K562 (cell line): ENCODE data around the gene PRR29. TPM values are rescaled to one million over a fixed set of nuclear protein-coding genes. Genes with fewer than 3 reads are reported as not detected.
A peak's percentile ranks its signal among the peaks of the same experiment; 100 is the strongest.

Experiments
- C11orf30 ChIP-seq: fragments of 450-650 bp; IDR thresholded peaks from 2 replicates; pipeline ENCODE4 v1.6.1; 2016; ENCODE audit warnings: low read depth, mild to moderate bottlenecking
- DMBX1 ChIP-seq: fragments of 250-450 bp; sonication (Bioruptor Pico); IDR thresholded peaks from 2 replicates; pipeline ENCODE4 v1.8.0; 2022; ENCODE audit warnings: inconsistent platforms, mild to moderate bottlenecking, moderate library complexity, borderline replicate concordance
- DNMT1 ChIP-seq: fragments of 450-650 bp; IDR thresholded peaks from 2 replicates; pipeline ENCODE4 v1.6.1; 2016; ENCODE audit warnings: antibody characterized with exemption, mild to moderate bottlenecking
- ETV6 ChIP-seq, 3 experiments: fragments of 150-350 bp in 1 of 3; sonication (generic) in 1 of 3; formaldehyde crosslinking in 1 of 3; IDR thresholded peaks; 2 replicates each; pipeline versions ENCODE4 v1.6.1 to v1.8.0; 2014 to 2022; ENCODE audit warnings: borderline replicate concordance in 2 of 3, low read depth in 2 of 3, antibody characterized with exemption in 1 of 3, low read length in 1 of 3, mild to moderate bottlenecking in 1 of 3, missing genetic modification reagents in 1 of 3
- HNRNPLL ChIP-seq: fragments of 200-400 bp; formaldehyde crosslinking; IDR thresholded peaks from 2 replicates; pipeline ENCODE4 v1.6.1; 2017; ENCODE audit warnings: low read length, low read depth, mild to moderate bottlenecking; ENCODE audit not compliant: poor library complexity, severe bottlenecking
- KLF13 ChIP-seq: fragments of 450-650 bp; IDR thresholded peaks from 2 replicates; pipeline ENCODE4 v1.6.1; 2016; ENCODE audit warnings: missing genetic modification characterization, low read depth, mild to moderate bottlenecking, missing compliant biosample characterization, moderate library complexity, borderline replicate concordance
- PRPF4 ChIP-seq: fragments of 200-400 bp; formaldehyde crosslinking; IDR thresholded peaks from one replicate; pipeline ENCODE4 v1.6.1; 2017; ENCODE audit warnings: low read length, low read depth, mild to moderate bottlenecking; ENCODE audit not compliant: insufficient read depth, poor library complexity, severe bottlenecking
- PURB ChIP-seq: sonication (generic); formaldehyde crosslinking; IDR thresholded peaks from 2 replicates; pipeline ENCODE4 v1.9.0; 2021; ENCODE audit warnings: low read depth, mild to moderate bottlenecking, missing genetic modification reagents
- TAL1 ChIP-seq: fragments of 450-650 bp; IDR thresholded peaks from 2 replicates; pipeline ENCODE4 v1.6.1; 2016; ENCODE audit warnings: mild to moderate bottlenecking
- TCF7L2 ChIP-seq: fragments of 150-350 bp; IDR thresholded peaks from 2 replicates; pipeline ENCODE4 v1.6.1; 2016; ENCODE audit warnings: low read depth, mild to moderate bottlenecking, low read length, moderate library complexity
- ZNF408 ChIP-seq: fragments of 250-450 bp; sonication (Bioruptor Pico); IDR thresholded peaks from 2 replicates; pipeline ENCODE4 v1.4.0; 2020; ENCODE audit warnings: low read depth, mild to moderate bottlenecking, moderate library complexity
- polyA plus RNA-seq, 8 experiments: library from polyadenylated mRNA; depleted of rRNA in 4 of 8; stranded (reverse) in 5 of 8; unstranded in 3 of 8; fragments of >200 nt; fragmentation: Nextera tagmentation in 2 of 8; fragmentation: Illumina TruSeq in 1 of 8; extraction: Ambion mirVana in 2 of 8; extraction: Trizol in 1 of 8; gene quantifications; 2 replicates each; pipeline versions ENCODE4 v1.2.1 to v1.2.3, GENCODE V29; 2011 to 2014; ENCODE audit warnings: inconsistent platforms in 1 of 8, missing spikeins in 1 of 8
- total RNA-seq, 7 experiments: library from RNA; depleted of rRNA in 6 of 7; stranded (reverse); fragments of >200 nt in 6 of 7; fragmentation: Illumina TruSeq in 2 of 7; extraction: Trizol in 2 of 7; gene quantifications; 2 replicates each; pipeline versions ENCODE4 v1.2.1 to v1.2.3, GENCODE V29; 2011 to 2021; ENCODE audit warnings: low replicate concordance in 1 of 7
- TF ChIP-seq, protein P1 (sequence below): fragments of 200-800 bp; sonication (Bioruptor generic); IDR thresholded peaks from 2 replicates; pipeline ENCODE4 v1.6.1; 2016; ENCODE audit warnings: missing genetic modification characterization, missing compliant biosample characterization
- TF ChIP-seq, protein P2 (sequence below): fragments of 250-450 bp; sonication (Bioruptor Pico); IDR thresholded peaks from 2 replicates; pipeline ENCODE4 v1.8.0; 2022; ENCODE audit warnings: inconsistent platforms
- TF ChIP-seq, protein P3 (sequence below): fragments of 250-450 bp; sonication (Bioruptor Pico); IDR thresholded peaks from 2 replicates; pipeline ENCODE4 v1.5.0; 2021; ENCODE audit warnings: mild to moderate bottlenecking, moderate library complexity
- TF ChIP-seq, protein P4 (sequence below): fragments of 450-650 bp; IDR thresholded peaks from 2 replicates; pipeline ENCODE4 v1.6.1; 2014; ENCODE audit warnings: low read depth, mild to moderate bottlenecking, moderate library complexity, borderline replicate concordance

Gene PRR29
- total and polyA plus RNA-seq, 9 of the 15 experiments (the other 6 are each of a cell fraction or from before 2014, with no cell fraction given): 0.08 to 0.58 (median 0.15) TPM; not detected in 5

DNA sequence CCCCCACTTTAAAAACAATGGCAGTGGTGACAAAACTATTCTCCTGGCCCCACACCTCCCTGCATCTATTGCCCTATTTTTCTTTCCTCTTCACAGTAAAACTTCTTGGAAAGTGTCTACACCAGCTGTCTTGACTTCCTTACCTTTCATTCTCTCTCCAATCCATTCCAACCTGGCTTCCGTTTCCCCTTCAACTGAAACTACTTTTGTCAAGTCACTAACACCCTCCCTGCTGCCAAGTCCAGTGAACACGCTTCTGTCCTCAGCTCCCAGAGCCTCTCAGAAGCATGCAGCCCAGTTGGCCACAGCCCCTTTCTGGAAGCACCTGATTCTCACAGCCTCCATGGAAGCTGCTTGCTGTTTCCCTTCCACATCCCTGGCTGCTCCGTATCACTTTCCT, 21.4 kb upstream of the PRR29 start (continued):
- TF ChIP-seq PRPF4 (no peak), C11orf30 (peak; percentile 74), ZNF408 (CRISPR knock-in tag) (no peak), DMBX1 (CRISPR knock-in tag) (no peak), TAL1 (no peak), KLF13 (no peak), TCF7L2 (no peak), ETV6 (IDR thresholded peaks at IDR 0.05; ENCODE audit: borderline replicate concordance in 1 of 2, low read depth in 2 of 2, low read length in 1 of 2) (no peak), ETV6 (CRISPR knock-in tag; IDR thresholded peaks at IDR 0.05; ENCODE audit: borderline replicate concordance) (no peak), DNMT1 (no peak), PURB (CRISPR knock-in tag) (no peak), HNRNPLL (no peak)
- TF ChIP-seq, protein P1, sequence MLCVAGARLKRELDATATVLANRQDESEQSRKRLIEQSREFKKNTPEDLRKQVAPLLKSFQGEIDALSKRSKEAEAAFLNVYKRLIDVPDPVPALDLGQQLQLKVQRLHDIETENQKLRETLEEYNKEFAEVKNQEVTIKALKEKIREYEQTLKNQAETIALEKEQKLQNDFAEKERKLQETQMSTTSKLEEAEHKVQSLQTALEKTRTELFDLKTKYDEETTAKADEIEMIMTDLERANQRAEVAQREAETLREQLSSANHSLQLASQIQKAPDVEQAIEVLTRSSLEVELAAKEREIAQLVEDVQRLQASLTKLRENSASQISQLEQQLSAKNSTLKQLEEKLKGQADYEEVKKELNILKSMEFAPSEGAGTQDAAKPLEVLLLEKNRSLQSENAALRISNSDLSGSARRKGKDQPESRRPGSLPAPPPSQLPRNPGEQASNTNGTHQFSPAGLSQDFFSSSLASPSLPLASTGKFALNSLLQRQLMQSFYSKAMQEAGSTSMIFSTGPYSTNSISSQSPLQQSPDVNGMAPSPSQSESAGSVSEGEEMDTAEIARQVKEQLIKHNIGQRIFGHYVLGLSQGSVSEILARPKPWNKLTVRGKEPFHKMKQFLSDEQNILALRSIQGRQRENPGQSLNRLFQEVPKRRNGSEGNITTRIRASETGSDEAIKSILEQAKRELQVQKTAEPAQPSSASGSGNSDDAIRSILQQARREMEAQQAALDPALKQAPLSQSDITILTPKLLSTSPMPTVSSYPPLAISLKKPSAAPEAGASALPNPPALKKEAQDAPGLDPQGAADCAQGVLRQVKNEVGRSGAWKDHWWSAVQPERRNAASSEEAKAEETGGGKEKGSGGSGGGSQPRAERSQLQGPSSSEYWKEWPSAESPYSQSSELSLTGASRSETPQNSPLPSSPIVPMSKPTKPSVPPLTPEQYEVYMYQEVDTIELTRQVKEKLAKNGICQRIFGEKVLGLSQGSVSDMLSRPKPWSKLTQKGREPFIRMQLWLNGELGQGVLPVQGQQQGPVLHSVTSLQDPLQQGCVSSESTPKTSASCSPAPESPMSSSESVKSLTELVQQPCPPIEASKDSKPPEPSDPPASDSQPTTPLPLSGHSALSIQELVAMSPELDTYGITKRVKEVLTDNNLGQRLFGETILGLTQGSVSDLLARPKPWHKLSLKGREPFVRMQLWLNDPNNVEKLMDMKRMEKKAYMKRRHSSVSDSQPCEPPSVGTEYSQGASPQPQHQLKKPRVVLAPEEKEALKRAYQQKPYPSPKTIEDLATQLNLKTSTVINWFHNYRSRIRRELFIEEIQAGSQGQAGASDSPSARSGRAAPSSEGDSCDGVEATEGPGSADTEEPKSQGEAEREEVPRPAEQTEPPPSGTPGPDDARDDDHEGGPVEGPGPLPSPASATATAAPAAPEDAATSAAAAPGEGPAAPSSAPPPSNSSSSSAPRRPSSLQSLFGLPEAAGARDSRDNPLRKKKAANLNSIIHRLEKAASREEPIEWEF: no peak
- TF ChIP-seq, protein P2, sequence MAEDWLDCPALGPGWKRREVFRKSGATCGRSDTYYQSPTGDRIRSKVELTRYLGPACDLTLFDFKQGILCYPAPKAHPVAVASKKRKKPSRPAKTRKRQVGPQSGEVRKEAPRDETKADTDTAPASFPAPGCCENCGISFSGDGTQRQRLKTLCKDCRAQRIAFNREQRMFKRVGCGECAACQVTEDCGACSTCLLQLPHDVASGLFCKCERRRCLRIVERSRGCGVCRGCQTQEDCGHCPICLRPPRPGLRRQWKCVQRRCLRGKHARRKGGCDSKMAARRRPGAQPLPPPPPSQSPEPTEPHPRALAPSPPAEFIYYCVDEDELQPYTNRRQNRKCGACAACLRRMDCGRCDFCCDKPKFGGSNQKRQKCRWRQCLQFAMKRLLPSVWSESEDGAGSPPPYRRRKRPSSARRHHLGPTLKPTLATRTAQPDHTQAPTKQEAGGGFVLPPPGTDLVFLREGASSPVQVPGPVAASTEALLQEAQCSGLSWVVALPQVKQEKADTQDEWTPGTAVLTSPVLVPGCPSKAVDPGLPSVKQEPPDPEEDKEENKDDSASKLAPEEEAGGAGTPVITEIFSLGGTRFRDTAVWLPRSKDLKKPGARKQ: no peak
- TF ChIP-seq, protein P3, sequence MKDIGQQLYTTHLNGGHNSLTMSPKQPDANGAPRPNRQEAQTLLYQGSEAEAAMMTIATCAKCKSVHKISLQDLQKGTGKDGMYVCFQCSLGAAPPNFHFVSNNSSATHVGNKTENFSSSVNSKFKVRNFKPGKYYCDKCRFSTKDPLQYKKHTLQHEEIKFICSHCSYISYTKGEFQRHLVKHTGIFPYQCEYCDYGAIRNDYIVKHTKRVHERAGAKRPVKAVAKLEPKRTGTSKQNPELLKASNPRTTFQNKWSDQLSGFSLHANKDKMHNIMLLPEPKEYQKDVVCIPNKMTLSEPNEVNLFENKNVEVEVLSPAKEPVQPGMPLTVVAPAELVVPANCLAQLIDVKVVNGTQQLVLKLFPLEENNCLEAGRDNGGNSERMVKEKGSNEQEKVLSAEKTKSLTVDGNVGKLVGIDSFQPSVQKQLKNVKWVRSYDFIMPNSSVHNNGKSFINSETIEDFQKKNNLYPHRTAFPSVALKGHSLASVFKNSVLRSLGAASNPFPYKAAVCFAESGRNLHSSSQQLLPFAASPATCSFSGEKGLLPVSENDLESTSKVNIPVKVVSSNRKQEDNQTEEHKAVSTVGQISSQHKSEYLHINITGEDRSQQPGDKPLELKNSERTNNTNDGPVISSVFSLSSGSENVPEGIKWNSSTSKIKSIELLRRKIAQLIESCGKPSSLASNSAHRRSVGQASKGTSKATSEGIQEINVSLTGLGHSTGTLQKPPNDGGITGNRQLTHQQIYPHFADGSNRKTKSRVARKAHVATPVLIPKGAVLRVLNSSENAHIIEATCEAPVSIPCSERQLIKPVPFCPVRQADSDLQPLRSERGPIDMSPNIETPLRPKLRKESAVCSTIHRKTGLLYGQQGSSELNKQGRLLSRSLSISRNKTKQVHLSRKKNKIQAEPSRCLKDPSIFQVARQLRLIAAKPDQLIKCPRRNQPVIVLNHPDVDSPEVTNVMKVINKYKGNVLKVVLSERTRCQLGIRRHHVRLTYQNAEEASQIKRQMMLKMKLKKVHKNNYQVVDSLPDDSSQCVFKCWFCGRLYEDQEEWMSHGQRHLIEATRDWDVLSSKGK: no peak
- TF ChIP-seq, protein P4, sequence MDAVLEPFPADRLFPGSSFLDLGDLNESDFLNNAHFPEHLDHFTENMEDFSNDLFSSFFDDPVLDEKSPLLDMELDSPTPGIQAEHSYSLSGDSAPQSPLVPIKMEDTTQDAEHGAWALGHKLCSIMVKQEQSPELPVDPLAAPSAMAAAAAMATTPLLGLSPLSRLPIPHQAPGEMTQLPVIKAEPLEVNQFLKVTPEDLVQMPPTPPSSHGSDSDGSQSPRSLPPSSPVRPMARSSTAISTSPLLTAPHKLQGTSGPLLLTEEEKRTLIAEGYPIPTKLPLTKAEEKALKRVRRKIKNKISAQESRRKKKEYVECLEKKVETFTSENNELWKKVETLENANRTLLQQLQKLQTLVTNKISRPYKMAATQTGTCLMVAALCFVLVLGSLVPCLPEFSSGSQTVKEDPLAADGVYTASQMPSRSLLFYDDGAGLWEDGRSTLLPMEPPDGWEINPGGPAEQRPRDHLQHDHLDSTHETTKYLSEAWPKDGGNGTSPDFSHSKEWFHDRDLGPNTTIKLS: no peak
